ENCODE measurements around the gene CASP7.

The CASP7 gene

DNA sequence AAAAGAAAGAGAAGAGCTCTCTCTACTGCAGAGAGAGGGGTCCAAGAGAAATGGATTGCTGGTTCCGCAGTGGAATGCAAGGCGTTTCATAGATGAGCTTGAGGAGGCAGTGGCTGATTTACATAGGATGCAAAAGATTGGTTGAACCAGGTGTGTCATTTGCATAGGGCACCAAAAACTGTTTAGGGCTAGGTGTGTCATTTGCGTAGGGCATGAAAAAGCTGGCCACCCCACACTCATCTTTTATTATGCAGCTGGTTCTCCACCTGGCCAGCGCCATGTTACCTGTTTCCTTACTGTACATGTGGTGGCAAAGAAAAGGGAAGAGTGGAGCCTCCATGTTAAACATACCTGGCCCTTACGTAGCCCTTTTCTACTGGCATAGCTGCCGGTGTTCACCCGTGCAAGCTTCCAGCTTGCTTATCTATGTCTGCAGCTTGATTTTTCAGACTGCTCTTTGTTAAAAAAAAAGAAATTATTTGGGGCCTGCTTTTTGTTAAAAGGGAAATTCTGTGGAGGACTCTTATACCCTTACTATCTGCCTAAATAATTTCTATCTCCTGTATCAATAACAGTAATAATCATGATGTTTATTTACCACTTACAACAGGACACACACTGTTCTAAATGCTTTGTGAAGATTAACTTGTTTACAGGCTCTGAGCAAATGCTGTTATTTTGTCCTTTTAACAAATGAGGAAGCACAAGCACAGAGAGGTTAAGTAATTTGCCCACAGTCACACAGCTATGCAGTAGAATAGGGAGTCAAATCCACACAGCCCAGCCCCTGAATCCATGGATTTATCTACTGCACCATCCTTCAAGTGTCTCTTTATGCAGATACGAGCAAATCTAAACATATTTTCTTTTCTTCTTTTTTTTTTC, 33.3 kb downstream of the CASP7 start:
- no peak for DNase-seq

DNA sequence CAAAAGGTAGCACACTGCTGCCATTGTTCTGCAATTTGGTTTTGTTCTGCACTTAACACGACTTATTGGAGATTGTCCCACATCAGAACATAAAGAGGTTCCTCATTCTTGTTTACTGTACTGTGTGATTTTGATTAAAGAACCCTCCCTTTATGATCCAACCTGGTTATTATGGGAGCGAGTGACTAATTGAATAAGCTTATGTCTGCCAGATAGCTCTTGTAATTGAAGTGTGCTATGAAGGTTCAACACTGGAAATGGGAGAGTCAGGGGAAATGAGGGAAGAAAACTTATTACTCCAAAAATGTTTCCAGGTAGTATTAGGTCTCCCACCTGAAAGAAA, 33.9 kb downstream of the CASP7 start:
- no peak for DNase-seq

DNA sequence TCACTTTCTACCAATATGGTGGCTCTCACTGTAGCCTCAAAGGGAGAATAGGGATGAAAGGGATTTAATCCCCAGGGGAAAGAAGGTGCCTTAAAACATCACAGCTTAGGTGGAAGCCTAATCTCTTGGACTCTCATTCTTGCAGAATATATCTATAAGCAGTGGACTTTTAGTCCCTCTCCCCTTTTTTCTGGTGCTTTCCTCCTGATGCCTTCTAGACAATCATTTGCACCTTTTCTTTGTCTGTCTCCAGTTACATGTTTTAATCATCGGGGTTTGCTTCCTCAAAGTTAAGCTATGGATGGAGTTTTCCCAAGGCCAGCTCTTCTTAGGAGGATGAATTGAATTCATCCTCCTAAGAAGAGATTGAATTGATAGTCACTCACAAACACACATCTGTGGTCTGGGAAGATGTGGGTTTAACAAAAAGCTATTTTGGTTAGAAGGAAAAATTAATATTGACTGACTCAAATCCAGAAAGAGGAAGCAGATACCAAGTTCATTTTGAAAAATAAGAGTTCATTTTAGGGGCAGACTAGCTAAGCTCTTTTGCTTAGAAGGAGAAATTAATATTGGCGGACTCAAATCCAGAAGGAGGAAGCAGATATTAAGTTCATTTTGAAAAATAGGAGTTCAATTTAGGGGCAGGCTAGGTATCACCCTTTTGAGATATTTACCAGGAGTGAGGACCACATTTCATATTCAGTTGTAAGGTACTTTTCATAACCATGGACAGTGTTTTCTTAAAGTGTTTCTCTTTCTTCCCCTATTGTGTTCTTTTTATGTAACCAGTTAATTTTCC, 36.6 kb downstream of the CASP7 start:
- DNase-seq: no peak

DNA sequence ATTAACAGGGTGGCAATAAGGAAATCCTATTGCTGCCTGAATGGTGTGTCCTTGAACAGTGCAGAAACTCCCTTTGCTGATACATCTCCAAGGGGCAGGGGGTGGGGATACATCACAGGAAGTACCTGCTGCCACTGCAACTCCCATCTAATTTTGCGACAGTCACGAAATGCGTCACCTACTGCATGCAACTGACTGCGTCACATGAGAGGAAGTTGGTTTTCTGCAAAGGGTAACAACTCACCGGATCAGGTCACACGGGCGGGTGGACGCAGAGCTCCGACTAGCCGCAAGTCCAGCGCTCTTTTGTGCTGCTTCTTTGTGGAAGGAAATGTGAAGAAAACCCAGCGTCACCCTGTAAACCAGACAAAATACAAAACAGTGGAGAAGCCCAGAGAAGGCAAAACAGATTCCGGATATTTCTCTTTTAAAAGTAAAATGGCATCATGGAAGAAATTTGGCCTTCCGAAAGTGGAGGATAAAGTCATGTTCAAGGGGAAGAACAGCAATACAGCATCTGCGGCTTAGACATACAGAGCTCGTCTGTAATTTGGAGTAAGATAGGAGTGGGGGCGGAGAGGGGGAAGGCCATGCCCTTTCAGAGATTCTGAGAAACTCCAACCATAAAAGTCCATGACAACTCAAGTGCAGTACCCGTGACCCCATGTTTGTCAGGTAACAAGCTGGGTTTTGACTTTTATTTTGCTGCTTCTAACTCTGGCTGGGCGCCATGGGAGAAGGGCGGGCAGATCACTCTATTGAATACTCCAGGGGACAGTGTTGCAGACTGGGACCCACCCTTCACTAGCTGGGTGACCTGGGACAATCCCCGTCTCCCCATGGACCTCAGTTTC, 39.5 kb downstream of the CASP7 start:
- no peak for DNase-seq

DNA sequence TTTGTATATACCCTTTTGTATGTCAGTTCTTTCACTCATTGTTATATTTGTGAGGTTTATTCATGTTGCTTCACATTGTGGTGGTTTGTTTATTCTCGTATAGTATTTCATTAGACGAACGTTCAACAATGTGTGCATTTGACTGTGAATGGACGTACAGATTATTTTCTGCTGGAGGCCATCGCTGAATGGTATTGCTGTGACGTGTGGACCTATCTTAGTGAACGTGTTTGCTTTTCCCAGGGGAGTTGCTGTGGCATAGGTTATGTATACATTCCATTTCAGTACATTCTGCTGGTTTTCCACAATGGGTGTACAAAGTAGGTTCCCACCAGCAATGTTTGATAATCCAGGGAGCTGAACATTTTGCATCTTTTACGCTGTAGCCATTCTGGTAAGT, 40.7 kb downstream of the CASP7 start:
- peak; percentile 37 for DNase-seq

DNA sequence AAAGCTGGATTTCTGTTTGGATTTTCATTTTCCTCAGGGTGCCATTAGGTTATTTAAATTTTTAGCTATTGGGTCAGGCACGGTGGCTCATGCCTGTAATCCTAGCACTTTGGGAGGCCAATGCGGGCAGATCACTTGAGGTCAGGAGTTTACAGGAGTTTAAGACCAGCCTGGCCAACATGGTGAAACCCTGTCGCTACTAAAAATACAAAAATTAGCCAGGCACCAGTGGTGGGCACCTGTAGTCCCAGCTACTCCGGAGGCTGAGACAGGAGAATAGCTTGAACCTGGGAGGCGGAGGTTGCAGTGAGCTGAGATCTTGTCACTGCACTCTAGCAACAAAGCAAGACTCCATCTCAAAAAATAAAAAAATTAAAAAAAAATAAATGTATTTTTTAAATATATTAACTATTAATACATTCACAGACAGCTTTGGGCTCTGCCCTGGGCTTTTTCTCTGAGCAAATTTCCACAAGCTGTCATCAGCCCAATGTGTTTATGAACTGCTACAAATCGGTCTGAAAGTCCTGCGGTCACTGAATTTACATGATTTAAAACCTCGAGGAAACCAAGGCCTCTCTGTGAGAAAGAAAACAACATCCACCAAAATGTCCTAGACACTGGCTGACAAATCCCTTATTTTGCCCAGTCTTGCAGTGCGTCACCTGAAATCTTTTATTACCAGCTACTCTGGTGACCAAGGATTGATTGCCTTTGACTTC, 52.6 kb downstream of the CASP7 start:
- DNase-seq: no peak

DNA sequence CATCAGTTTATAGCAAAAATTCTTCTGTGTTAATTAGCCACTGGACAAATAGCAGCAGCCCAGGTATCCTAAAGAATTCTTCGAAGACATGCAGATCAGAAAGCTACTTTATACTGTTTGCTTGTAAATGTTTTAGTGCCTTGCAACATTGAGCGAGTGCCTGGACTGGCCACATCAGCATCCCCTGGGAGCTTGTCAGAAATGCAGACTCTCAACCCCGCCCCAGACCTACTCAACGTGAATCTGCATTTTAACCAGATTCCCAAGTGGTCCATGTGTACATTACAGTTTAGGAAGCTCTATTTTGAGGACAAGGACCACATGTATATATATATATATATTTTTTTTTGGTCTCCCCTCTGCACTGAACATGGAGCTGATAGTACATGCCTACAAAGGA, 53.3 kb downstream of the CASP7 start:
- DNase-seq: no peak

DNA sequence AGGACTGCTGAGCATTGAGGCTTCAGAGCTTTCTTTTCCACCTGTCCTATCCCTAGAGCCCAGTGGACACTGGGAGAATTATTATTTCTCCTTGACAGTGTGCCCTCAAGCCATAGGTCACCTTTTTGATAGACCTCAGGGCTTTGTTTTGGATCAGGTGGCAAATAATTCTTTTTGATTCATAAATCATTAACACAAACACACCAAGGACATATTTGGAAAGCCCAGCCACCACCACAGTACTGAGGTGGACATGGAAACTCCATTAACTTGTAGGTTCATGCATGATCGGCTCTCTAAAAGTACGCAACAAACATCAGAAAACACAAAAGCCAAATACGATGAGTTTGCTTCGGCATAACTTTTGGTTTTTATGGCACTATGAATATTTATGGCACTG, 53.9 kb downstream of the CASP7 start:
- DNase-seq: no peak

DNA sequence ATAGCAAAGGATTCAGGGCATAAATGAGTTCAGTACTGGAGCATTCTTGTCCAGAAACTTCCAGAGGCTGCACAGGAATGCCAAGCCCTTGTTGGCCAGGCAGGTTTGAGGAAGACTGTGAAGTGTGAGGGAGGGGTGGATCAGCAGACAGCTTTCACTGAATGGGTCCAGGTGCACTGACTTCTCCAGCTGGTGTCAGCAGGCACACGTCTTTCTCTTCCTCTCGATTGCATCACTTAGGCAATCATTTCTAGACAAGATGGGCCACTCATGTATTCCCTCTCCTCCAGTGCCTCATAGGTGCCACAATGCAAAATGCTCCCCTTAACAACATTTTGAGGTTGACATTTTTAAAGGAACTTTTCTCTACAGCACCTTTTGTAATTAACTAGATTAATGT, 56.2 kb downstream of the CASP7 start:
- peak; percentile 25 for DNase-seq

DNA sequence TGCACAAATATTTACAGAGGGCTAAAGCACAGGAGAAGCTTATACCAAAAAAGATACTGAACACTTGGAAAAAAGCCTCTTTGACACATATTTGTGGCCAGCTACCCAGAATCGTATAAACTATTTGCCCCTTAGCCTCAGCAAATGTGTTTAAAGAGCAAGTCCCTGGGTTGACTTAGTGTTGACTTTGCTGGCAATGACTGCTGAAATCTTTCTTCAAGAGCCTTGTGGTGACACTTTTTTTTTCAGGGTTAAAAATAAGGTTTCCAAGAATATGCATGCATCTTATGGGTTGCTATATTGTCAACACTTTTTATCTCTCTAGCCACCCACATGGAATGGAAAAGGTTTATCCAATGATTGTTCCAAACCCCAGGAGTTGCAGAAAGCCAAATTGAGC, 56.9 kb downstream of the CASP7 start:
- DNase-seq: no peak

DNA sequence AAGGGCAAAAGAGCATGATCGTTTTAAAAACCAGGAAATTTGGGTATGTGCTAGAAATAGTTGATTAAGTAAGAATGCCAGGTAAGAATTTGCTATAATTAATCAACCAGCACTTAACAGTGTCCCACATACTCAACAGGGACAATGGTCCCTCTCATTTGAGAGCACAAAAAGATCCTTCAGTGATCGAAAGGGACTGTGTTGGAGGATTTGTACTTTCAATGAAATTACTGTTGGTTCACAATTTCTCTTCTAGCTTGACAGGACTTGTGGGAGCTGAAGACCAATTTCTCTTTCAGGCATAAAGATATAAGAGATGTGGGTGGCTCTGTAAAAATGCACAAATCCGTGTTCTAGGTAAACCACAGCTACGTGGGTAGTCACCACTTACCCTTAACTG, 59.3 kb downstream of the CASP7 start:
- no peak for DNase-seq

DNA sequence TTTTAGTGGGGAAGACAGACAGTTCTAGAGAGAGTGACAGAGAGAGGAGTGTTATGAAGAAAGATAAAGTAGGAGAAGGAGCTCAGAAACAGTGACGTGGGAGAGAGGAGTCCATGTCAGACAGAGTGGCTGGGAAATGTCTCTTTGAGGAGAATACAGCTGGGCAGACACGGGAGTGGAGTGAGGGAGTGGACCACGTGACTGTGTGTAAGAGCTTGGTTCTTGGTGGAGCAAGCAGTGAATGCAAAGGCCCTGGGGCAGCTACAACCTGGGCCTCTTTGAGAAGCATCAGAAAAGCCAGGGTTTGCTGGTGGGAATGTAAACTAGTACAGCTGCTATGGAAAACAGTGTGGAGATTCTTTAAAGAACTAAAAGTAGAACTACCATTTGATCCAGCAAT, 59.9 kb downstream of the CASP7 start:
- no peak for DNase-seq

DNA sequence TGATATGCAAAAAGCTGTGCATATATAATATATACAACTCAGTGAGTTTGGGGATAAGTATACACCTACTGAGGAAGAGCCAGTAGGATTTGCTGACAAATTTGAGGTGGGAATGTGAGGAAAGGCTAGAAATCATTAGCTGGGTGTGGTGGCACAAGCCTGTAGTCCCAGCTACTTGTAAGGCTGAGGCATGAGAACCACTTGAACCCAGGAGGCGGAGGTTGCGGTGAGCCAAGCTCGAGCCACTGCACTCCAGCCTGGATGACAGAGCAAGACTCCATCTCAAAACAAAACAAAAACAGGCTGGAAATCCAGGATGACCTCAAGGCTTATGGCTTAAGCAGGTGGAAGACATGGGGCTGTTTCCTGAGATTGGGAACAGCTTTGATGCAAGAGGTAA, 61.1 kb downstream of the CASP7 start:
- no peak for DNase-seq

DNA sequence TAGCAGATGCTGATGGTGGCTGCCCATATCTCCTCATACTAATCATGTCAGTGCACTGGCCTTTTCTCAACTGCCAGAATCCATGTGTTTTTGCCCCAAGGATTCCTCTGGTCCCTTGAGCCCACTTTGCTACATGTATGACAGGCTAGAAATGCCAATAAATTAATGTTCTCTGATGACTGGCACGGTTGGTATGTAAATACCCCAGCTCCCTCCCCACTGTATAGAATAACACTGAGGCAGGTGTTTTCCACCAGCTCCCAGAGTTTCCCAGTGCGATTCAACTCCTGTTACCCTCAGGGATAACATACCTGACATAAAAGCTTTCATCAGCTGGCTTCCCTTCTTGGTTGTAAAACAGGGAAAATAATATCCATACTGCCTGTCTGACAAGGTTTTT, 62.8 kb downstream of the CASP7 start:
- no peak for DNase-seq

DNA sequence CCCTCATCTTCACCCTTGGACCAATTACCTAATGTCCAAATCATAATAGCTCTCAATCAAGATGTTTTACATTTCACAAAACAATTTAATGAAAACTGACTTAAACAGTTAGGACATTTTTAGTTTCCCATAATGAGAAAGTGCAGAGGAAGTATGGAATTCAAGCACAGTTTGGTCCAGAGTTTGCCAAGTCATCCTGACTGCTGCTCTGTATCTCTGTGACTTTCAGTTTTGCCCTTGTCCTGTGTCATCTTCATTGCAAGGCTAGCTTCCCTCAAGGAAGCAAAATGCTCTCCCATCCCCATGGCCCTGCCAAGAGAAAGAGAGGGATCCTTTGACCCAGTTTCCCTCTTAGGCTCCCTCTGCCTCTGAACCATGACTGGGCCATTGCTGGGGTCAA, 63.9 kb downstream of the CASP7 start:
- DNase-seq: no peak

DNA sequence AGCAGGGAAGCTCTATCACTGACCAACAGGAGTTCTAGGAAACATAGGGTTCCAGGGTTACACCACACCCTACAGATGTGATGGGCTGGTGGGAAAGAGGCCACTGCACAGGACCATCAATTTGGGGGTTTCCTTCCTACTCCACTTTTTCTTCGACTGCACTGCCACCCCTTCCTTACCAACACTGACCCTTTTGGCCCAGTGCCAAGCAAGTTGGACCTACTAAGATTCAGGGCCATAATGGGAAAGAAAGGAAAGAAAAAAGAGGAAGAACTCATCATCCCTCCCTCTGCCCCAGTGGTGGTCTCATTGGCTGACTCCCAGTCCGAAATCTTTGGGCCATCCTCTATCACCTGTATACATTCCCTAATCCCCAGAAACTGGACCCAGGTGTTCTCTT, 65.7 kb downstream of the CASP7 start:
- no peak for DNase-seq

DNA sequence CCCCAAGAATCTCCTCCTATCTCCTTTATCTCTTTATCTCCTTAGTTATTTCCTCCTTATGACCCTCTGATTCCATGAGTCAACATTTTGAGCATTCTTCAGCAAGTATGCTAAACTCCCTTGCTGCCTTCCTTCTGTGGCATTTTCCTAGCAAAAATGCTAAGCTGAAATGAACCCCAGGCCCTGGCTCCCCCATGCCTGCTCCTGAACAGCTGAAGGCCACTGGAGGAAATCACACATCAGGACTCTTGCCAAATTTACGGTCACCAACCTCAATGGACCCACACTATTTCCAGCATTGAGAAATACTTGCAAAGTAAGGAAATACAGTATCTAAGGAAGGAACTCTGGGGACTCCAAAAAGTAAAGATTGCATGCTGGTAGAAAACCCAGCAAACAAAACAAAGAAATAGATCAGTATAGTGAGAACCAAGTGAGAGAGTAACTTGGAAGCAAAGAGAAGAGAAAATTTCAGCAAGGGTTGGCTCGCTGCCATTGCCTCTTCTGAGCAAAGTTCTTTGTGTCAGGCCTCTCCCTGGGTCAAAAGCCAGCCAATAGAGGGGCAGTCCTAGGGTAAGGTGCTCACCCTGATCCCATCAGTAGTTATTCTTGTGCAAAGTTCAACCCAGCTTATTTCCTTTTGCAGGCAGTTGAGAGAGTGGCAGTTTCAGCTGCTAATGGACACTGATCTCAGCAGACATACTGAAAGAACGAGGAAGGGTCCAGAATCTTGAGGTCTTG, 66.7 kb downstream of the CASP7 start:
- DNase-seq: no peak

DNA sequence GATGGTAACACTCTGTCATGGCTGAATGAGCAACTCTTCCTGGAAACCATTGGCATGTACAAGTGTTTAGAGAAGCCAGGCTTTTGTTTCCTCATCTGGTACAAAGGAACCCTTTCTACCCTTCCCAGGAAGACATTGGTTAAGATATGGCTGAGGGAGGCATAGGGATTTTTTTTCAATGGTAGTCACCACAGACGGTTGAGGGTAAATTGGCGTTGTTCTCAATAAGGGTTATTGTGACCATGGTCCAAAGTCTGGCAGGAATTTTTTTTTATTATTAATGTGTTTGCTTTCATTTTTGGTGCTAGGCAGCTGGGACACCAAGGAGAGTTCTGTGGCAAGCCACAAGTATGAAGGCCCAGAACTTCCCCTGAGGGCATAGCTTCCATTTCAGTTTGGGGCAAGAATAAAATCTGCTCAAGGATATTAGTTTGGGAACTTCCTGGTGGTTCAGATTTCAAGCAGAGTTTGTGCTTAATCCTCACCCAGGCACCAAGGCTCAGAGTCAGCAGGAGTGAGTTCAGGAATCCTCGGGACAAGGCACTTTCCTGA, 71.5 kb downstream of the CASP7 start, which contains the start of gene PLEKHS1:
TSS of gene PLEKHS1 (plus strand) at position 502 of the 552 bp plus-strand sequence. CDS start 3,596 bp downstream, outside the sequence.
- DNase-seq: no peak

DNA sequence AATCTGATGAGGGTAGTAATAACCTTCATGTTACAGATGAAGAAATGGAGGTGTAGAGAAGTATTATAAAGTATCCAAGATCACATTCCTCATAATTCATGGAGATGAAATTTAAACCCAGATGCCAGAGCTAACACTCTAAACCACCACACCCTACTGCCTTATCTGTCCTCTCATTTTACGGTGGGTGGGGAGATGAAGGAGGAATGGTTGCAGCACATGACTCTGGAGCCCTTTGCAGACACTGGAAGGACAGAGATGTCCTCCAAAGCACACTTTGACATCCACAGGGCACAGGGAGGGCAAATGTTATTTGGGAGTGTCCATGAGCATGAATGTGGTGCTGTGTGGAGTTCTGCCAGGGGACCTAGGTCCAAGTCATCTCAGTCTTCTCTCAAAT, 72.8 kb downstream of the CASP7 start:
- DNase-seq: no peak

DNA sequence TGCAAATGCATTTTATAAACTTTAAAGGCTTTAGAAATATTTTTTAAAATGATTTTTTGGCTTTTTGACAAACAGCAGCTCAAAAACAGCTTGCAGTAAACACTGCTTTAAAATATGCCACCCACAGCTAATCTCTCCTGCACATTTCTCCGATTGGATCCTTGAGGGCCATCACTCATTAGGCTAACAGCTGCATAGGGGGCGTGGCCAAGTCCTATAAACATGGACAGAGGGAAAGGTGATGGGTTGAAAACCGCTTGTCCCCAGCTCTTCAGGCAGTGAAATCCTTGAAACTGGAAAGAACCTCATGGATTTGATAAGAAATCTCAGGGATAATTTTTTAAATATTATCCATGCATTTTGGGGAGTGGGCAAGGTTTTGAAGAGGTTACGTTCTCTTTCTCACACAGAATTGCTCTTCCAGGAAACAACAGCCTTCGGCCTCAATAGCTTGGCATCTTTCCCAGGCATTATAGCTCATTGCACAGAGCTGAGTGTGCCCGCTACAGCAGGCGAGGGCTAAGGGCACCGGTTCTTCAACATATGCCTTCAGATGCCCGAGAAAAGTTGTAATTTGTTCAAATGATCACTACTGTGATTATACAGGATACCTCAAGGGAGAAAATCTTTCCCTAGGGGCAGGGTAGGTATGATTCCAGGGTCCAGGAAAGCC, 73.4 kb downstream of the CASP7 start:
- peak; percentile 59 for DNase-seq

DNA sequence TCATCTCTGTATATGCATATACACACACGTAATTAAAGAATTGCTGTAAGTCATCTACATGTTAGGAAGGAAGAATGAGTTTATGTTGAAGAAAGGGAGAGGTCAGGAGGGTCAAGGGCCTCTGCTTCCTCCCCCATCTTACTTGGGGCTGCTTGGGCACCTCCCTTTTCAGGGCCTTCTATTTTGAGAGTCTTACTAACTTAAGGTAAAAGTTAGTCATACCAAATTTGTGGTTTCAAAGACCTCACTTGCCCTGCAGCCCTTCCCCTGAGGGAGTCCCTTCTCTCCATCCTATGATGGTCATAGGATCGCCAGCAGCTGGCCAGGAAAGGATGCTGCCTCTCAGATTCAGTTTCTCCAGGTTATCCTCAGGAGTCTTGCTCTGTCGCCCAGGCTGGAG, 74.4 kb downstream of the CASP7 start:
- no peak for DNase-seq
